AG08396 (cell line): Measurements from ENCODE around the gene EHBP1.

Experiments used
- DNase-seq: peaks from one replicate; pipeline ENCODE4 v3.0.0; 2012; ENCODE audit warnings: low spot score, mixed read lengths

EHBP1 gene

DNA sequence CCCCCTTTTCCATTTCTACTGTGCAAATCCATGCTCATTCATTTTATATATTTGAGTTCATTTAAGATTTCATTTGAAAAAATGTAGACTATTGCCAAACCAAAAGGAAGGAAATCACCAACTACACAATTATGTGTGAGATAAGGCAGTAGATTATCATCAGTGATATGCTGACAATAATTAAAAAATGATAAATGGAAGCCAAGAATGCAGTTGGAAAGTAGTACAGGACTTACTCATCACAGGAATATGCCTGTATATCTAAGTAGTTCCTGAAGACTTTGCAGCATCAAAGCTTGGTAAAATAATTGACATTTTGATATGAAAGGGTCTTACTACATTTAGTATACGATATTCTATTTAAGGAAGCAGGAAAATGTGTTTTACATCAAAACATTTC lies 179.0 kb downstream of the EHBP1 start:
- DNase-seq, result no peak

DNA sequence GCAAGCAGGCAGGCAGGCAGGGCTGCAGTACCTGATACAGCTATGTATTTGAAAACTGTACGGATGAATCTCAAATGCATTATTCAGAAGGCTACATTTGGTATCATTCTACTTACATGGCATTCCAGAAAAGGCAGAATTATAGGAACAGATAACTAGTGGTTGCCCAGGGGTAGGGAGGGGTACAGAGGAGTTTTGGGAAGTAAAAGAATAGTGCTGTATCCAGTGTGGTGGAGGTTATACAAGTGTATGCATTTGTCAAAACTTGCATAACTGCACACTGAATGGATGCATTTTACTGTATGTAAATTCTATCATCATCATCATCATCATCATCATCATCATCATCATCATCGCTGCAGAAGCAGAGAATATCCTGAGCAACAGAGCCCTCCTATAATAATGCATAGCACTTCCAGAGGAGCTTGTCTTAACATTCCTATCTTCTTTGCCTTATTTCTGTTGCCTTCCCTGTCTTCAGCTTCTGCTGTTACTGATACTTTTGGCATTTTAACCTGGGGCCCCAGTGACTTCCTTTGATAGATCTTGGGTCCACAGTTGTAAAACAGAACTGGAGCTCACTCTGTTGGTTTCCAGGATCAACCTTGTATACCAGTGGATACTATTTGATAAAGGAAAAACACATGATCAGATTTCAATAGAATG lies 189.6 kb downstream of the EHBP1 start:
- no peak for DNase-seq

DNA sequence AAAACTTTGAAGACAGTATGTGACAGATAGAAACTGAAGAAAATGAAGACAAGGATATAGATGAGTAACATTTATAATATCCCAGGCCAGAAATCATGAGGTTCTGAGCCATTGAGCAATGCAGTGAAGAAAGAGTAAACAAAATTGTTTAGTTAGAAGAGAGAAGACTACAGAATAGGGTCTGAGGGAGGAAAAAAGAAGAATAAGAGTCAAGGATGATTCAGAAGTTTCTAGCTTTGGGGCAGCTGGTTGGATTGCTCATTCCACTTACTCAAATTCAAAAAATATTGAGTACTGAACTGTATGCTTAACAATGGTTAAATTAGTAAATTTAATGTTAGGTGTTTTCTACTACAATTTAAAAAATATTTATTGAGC lies 190.1 kb downstream of the EHBP1 start:
- DNase-seq, result peak; percentile 19

DNA sequence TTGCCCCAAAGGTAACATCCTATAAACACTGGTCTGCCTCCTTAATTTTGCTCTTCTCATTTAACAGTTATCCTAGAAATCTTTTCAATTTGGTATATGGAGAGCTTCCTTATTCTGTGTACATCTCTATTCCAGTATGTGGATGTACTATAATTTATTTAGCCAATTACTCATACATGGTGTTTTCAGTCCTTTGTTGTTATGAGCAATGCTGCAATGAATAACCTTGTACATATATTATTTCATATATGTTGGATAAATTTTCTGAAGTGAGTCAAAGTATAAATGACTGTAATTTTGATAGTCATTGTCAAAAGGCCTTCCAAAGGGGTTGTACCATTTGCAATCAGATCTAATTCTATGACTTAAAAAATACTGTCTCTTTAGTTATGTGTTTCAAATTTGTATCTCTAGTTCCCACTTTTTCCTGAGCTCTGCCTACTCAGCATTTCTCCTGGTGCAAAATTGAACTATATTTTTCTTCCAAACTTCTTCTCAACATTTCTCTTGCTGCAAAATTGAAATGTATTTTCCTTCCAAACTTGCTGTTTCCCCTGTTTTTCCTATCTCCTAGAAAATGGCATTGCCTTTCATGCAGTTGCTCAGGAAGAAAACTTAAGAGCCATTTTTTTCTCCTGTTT lies 191.8 kb downstream of the EHBP1 start:
- DNase-seq, result no peak

DNA sequence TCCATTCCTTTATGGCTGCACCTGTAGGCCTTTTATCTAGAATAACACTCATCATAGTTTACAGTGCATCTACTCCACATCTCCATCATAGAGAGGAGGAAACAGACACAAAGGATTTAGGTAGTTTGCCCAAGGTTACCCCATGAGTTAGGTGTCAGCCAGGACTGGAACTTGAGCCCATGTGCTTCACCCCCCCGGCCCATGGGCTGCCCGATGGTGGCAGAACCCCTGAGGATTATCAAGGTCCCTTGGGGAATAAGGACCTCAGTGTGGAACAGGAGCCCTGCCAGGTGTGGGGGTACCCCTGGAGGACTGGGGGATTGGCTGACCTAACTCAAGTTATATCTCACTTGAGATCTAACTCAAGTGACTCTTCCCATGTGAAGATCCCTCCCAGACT lies 198.8 kb downstream of the EHBP1 start:
- no peak for DNase-seq

DNA sequence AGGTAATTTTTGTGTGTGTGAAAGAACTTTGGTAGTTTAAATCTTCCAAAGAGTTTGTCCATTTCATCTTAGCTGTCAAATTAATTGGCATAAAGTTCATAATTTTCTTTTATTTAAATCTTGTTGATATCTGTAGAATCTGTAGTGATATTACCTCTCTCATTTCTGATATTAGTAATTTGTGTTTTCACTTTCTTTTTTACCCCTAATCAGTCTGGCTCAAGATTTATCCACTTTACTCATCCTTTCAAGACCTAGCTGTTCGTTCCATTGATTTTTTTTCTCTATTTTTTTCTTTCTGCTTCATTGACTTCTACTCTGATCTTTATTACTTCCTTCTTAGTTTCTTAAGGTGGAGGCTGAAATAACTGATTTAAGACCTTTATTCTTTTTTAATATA lies 202.6 kb downstream of the EHBP1 start:
- no peak for DNase-seq

DNA sequence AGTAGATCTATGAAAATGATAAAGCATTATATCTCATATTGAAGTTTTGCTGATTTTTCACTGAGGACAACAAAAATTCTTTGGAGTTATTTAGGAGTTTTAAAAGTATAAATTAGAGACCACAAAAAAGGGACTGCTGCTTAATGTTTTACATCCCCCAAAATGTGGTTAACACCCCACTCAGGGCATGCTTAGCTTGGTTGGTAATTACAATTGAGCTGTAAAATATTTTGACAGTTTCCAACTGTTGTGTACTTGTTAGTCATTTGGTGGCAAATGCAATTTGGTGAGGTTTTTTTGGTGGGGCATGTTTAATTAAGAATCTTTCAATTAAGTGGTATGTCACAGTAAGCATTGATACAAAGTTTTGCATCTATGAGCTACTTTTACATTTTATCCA lies 207.8 kb downstream of the EHBP1 start:
- DNase-seq, result no peak

DNA sequence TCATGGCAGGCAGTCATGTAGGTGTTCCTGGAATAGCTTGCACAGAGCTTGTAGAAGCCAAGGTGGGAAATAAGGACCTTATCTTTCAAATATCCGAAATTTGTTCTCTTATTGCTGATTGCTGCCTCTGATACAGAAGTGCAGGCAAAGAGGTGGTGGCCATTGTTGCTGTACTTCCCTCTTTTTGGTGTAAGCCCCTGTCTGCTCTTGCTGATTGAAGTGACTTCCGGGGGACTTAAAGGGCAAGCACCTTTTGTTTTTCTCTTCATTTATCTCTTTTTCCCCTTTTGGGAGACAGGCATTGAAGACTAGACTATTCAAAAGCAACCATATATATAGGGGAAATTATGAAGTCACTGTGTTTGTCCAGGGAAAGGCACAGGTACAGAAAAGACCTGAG lies 213.5 kb downstream of the EHBP1 start:
- no peak for DNase-seq

DNA sequence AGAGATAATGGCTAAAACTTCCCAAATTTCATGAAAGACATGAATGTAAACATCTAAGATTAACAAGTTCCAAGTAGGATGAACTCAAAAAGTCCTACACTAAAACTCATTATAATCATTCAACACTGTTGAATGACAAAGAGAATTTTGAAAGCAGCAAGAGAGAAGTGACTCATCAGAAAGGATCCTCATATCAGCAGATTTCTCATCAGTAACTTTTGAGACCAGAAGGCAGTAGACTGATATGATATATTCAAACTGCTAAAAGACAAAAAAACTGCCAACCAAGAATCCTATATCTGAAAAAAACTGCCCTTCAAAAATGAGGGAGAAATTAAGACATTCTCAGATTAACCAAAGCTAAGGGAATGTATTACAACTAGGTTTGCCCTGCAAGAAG lies 214.6 kb downstream of the EHBP1 start:
- no peak for DNase-seq

DNA sequence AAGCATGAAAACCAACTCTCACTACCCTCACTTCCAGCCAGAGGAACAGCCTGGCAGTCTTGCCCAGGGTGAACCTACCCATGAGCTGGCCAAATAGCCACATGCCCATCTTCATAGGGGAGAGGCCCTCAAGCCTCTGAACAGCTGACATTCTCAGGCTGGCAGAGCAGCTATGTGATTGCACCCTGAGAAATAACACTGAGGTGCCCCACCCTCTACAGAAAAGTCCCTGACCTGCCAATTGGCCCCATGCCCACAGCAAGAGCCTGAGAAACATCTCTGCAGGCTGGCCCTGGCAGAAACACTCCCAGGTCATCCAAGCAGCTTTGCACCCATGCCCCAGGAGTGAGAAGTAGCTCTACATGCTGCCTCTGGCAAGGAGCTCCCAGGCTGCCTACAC lies 217.7 kb downstream of the EHBP1 start:
- no peak for DNase-seq

DNA sequence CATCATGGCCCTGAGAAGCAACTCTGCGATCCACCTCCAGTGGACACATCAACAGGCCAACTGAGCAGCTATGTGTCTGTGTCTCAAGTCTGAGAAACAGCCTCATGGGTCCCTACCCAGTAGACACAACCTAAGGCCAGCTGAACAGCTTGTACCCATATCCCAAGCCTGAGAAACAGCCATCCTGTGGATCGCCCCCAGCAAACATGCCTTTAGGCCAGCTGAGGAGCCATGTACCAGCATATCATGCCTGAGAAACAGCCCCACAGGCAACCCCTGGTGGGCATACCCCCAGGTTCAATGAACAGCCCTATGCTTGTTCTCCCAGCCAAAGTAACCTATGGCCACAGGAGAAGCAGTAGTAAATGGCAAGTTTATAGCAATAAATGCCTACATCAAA lies 218.4 kb downstream of the EHBP1 start:
- DNase-seq, result no peak

DNA sequence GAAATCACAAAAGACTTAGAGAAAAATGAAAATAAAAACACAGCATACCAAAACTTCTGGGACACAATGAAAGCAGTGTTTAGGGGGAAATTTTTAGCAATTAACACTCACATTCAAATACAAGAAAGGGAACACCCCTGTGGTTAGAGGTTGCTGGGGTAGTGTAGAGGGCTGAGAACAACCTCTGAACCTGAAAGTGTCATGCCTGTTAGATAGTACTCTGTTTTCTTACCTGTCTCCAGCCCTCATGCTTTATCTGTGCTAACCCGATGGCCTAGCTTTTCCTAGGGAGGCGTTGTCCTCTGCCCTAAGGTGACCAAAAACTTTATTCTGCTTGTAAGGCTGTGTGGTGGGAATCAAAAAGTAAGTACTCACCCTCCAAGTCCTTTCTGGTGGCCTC lies 222.5 kb downstream of the EHBP1 start:
- DNase-seq, result no peak

DNA sequence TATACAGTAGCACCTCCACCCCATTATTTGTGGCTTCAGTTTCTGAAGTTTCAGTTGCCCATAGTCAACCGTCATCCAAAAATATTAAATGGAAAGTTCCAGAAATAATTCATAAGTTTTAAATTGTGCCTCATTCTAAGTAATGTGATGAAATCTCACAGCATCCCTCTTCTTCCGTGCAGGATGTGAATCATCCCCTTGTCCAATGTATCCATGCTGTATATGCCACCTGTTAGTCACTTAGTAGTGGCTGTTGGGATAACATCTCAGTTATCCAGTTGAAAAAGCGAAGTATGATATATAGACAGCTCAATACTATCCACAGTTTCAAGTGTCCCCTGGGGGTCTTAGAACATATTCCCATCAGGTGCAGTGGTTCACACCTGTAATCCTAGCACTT lies 226.0 kb downstream of the EHBP1 start:
- DNase-seq, result no peak

DNA sequence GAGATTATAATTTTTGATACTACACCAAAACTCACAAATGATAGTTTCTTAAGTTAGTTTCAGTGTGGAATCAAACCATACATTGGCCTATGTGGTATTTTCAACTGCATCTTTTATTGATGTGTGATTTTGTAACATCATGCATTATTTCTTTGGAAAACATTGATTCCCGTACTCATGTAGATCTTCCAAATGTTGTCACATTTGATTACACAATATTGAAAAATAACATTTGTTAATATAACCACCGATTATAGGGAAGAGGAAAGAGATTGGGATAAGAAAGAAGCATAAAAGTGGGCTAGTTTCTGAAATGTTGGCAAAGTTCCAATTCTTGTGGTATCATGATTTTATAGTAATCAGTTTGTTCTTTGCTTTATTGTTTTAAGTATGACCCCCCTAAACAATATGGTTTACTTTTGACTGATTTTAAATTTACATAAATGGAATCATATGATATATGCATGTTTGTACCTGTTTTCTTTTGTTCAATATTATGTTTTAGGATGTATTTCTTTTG lies 227.9 kb downstream of the EHBP1 start:
- no peak for DNase-seq

DNA sequence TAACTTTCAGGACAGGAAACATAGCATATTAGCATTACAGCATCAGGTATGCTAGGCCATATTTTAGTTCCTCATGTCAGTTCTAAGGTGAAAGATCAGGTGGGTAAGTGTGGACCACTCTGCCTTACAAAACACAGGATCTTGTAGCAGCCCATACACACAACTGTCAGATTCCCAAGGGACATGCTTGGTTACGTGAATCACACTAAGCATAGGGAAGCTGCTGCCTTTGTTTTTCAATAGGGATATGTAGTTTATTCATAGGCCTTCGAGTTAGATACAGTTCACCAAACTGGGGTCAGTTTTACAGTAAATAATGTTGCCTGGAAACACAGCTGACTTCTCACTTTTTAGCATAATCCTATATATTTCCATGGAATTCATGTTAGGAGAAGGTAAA lies 229.0 kb downstream of the EHBP1 start:
- no peak for DNase-seq

DNA sequence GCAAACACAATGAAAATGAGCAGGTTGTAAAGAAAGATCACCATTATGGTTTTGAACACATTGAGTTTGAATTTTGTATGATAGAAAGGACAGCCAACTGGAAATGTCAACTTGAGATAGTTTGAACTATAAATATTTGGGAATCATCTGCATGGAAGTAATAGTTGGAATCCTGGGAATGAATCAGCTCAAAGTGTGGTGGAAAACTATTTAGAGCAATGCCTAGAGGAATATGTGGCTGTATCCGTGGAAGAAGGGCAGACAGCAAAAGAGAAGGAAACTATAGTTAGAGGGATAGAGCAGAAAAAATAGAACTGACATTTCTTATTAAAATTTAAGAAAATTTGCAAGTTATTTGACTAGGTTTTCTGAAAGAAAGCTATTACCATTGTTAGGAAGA lies 232.6 kb downstream of the EHBP1 start:
- no peak for DNase-seq

DNA sequence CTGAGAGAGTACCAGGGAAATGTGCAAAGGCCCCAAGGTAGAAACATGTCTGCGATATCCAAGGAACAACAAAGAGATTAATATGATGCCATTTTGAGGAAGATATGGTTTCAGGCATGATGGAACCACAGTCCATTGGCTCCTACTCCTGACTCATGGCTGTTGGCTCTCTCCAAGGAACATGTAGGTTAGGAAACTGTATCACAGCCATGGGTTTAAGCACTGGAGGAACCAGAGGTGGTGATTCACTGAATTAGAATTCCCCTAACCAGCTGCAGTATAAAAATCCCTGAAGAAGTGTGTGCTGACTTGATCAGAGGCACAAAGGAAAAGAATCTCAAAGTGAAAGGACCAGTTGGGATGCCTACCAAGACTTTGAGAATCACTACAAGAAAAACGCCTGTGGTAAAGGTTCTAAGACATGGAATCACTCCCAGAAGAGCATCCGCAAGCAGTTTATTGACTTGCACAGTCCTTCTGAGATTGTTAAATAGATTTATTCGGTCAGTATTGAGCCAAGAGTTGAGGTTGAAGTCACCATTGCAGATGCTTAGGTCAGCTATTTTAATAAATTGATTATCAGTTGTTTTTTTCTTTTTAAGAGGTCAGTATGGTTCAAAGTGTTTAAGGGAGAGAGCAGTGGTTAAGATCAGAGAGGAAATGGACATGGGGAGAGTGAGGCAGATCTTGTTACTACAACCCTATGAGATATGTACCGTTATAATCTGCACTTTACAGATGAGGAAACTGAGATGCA lies 234.4 kb downstream of the EHBP1 start:
- DNase-seq, result peak; percentile 69

DNA sequence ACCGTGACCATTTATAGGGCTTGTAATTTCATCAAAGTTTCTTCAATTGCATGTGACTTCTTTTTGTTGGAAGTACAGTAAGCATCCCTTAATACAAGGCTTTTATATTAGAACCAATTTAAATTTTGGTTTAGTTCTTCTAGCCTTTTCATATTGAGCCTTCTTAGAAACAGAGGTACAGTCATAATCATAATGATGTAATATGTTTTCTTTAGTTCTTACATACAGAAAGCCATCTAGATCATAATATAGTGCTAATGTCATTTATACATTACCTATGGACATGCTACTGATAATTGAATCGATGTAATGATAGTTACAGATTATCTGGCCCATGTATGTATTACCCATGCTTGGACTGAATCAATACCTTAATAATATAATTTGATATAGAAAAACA lies 235.2 kb downstream of the EHBP1 start:
- DNase-seq, result no peak

DNA sequence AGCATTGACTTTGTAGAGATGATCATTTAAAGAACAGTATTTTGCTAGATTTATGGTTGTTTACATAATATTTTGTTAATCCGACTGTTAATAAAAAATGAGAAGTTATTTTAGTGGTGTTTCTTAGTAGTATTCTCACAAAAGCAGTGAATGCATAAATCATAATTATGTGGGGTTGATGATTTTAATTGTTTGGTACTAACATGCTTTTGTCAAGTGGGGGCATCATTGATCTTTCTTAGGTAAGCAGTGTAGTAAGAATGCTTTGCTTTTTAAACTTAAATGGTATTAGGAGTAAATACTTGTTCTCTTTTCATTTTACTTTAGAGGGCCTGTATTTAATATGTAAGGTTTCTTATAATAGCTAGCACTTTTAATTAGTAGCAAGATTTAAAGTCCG lies 235.9 kb downstream of the EHBP1 start:
- DNase-seq, result no peak

DNA sequence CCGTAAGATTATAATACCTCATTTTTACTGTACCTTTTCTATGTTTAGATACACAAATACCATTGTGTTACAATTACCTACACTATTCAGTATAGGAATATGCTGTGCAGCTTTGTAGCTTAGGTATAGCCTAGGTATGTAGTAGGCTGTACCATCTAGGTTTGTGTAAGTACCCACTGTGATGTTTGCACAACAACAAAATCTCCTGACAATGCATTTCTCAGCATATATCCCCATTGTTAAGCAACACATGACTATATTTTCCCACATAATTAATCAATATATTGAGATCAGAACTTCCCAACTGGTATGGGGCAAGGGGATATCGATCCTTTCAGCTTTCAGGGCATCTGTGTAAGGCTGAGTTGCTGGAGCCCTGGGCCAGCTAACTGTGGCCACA lies 238.8 kb downstream of the EHBP1 start:
- DNase-seq, result no peak

DNA sequence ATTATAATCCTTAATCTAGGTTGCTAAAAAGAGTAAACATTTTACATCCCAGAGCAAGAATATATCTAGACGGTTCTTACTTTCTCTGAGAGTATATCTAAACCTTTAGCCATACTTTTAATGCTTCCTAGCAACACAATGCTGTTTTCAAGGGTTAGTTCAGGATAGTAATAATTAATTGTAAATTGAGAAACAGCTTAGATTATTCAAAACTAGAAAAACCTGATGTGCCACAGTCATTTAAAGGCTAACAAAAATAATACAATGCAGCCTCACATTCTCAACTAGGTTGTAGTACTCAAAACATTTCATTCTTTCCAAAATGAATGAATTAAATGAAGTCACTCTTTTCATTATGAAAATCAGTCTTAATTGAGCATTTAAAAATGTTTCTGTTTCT lies 241.9 kb downstream of the EHBP1 start:
- DNase-seq, result no peak

DNA sequence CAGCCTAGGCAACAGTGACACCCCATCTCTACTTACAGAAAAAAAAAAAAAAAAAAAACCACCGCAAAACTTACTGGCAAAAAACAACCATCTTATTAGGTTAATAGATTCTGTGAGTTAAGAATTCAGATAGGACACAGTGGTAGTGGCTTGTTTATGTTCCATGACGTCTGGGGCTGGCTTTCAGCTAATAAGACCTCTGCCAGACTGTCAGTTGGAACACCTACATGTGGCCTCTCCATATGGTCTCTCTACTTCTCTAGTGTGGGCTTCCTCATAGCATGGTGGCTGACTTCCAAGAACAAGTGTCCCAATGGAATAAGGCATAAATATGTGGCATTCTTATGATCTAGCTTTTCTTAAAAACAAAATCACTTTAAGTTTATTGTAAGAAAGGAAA lies 251.1 kb downstream of the EHBP1 start:
- DNase-seq, result no peak

DNA sequence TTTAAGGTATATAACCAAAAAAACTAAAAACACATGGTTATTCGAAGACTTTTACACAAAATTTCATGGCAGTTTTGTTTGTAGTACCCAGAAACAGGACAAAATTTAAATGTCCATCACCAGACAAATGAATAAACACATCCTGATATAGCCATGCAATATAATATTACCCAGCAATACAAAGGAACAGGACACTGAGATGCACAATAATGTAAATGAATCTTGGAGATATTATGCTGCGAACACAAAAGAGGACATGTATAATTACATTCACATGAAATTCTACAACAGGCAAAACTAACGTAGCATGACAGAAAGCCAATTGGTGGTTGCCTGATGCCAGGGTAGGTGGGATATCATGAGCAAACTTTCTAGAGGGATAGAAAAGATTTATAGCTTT lies 252.7 kb downstream of the EHBP1 start:
- no peak for DNase-seq
